OCI-M1 (cell line): ENCODE measurements around the gene ASTN2.
"Not testable (repeated sequence)": the region's sequence is repeated elsewhere in the genome, so short reads cannot be mapped to it uniquely, and the experiment has no call there.

Experiments
- DNase-seq: peaks from one replicate; lab custom pipeline; 2025; lab: John Stamatoyannopoulos, UW

The ASTN2 gene

GRCh38 chr9:117074784-117075520, 339.9 kb downstream of the ASTN2 start:
- no peak for DNase-seq

- no peak for DNase-seq
These were observed 340.6 kb downstream of the ASTN2 start for GRCh38 chr9:117074342-117074662.

GRCh38 chr9:117073539-117074341, 341.1 kb downstream of the ASTN2 start:
- DNase-seq = peak; percentile 67

GRCh38 chr9:117073071-117073470, 341.8 kb downstream of the ASTN2 start:
- no peak for DNase-seq

- DNase-seq = no peak
These were observed 342.6 kb downstream of the ASTN2 start for GRCh38 chr9:117072216-117072615.

GRCh38 chr9:117071673-117072207, 343.1 kb downstream of the ASTN2 start:
- not testable (repeated sequence) for DNase-seq

GRCh38 chr9:117063721-117064471, 351.0 kb downstream of the ASTN2 start:
- DNase-seq = no peak

GRCh38 chr9:117060963-117061362, 353.9 kb downstream of the ASTN2 start:
- DNase-seq = no peak

GRCh38 chr9:117050007-117050406, 364.9 kb downstream of the ASTN2 start:
- no peak for DNase-seq

- DNase-seq = peak; percentile 1
These were observed 368.1 kb downstream of the ASTN2 start for GRCh38 chr9:117046666-117047327.

- no peak for DNase-seq
These were observed 370.6 kb downstream of the ASTN2 start for GRCh38 chr9:117044241-117044640.

- DNase-seq = no peak
These were observed 371.7 kb downstream of the ASTN2 start for GRCh38 chr9:117043159-117043558.

- no peak for DNase-seq
These were observed 379.3 kb downstream of the ASTN2 start for GRCh38 chr9:117035546-117035945.

- DNase-seq = peak; percentile 4
These were observed 380.0 kb downstream of the ASTN2 start for GRCh38 chr9:117034866-117035265.

GRCh38 chr9:117030254-117030768, 384.5 kb downstream of the ASTN2 start:
- no peak for DNase-seq

GRCh38 chr9:117029341-117029740, 385.5 kb downstream of the ASTN2 start:
- DNase-seq = no peak

- no peak for DNase-seq
These were observed 386.6 kb downstream of the ASTN2 start for GRCh38 chr9:117028103-117028858.

- no peak for DNase-seq
These were observed 393.0 kb downstream of the ASTN2 start for GRCh38 chr9:117021906-117022305.

GRCh38 chr9:117018966-117019617, 395.8 kb downstream of the ASTN2 start:
- no peak for DNase-seq

GRCh38 chr9:117017414-117017985, 397.4 kb downstream of the ASTN2 start:
- DNase-seq = no peak
